Endothelial cell of umbilical vein (primary cell): ENCODE data around the gene RMND5B. TPM values are rescaled to one million over a fixed set of nuclear protein-coding genes. Genes with fewer than 3 reads are reported as not detected.

Experiments used
- BruUV-seq: library from RNA; stranded (reverse); fragments of 400-500 nt; replicated peaks from 2 replicates; lab custom pipeline; 2021; lab: Mats Ljungman, UMichigan
- CTCF ChIA-PET: fragments of 300-600, 350-600 bp; sonication (Branson Sonifier 250); formaldehyde crosslinking; loops from one replicate; lab custom pipeline; 2021; ENCODE audit warnings: antibody characterized with exemption, inconsistent platforms; lab: Charles Lee
- POLR2A ChIA-PET: fragments of 300-600, 350-600 bp; sonication (Branson Sonifier 250); formaldehyde crosslinking; loops from one replicate; lab custom pipeline; 2021; ENCODE audit warnings: antibody characterized with exemption, inconsistent platforms; lab: Charles Lee
- DNase-seq: peaks from one replicate; pipeline ENCODE4 v3.0.0-alpha.2; 2011; ENCODE audit warnings: low read depth, low spot score
- FAIRE-seq: peaks from 2 replicates; lab custom pipeline; 2011; peaks lifted over from hg19 to GRCh38; lab: Jason Lieb, UNC
- H2AFZ ChIP-seq: 2 replicates; pipeline ENCODE4 v1.6.0; 2012; ENCODE audit warnings: low read depth, low read length, control low read depth, inconsistent platforms
- H3K27ac ChIP-seq: 2 replicates; pipeline ENCODE4 v1.5.1; 2011; ENCODE audit warnings: low read depth, mild to moderate bottlenecking, control low read depth, low read length, moderate library complexity; ENCODE audit not compliant: insufficient read depth
- H3K27me3 ChIP-seq, 2 experiments: 2 replicates each; pipeline versions ENCODE4 v1.6.0 to v1.6.1; 2011; ENCODE audit warnings: low read length in 2 of 2, mixed read lengths in 1 of 2; ENCODE audit not compliant: control insufficient read depth in 2 of 2, insufficient read depth in 2 of 2
- H3K36me3 ChIP-seq, 2 experiments: 2 replicates in 1 of 2; 3 replicates in 1 of 2; pipeline ENCODE4 v1.5.1; 2011; ENCODE audit warnings: low read length in 2 of 2, mild to moderate bottlenecking in 1 of 2, moderate library complexity in 1 of 2; ENCODE audit not compliant: control insufficient read depth in 2 of 2, insufficient read depth in 2 of 2; ENCODE audit errors: extremely low read depth in 1 of 2
- H3K4me1 ChIP-seq: 3 replicates; pipeline ENCODE4 v1.5.1; 2011; ENCODE audit warnings: mild to moderate bottlenecking, low read length; ENCODE audit not compliant: control insufficient read depth, insufficient read depth; ENCODE audit errors: extremely low read depth
- H3K4me2 ChIP-seq: 2 replicates; pipeline ENCODE4 v1.6.1; 2011; ENCODE audit warnings: low read length, control low read depth, mixed read lengths; ENCODE audit not compliant: insufficient read depth
- H3K4me3 ChIP-seq, 3 experiments: fragments of 200-600 bp in 1 of 3; sonication (generic), shearing (Covaris generic) in 1 of 3; replicated peaks in 1 of 3; 2 replicates each; pipeline ENCODE4 v1.5.1; 2011 to 2016; ENCODE audit warnings: control low read depth in 3 of 3, low read length in 3 of 3, mild to moderate bottlenecking in 2 of 3, inconsistent platforms in 1 of 3, low read depth in 1 of 3, moderate library complexity in 1 of 3; ENCODE audit not compliant: insufficient read depth in 1 of 3
- H3K79me2 ChIP-seq: 2 replicates; pipeline ENCODE4 v1.6.0; 2012; ENCODE audit warnings: low read length, inconsistent platforms; ENCODE audit not compliant: control insufficient read depth, insufficient read depth
- H3K9ac ChIP-seq: replicated peaks from 2 replicates; pipeline ENCODE3; 2011; ENCODE audit warnings: low read length, control low read depth; ENCODE audit not compliant: insufficient read depth; ENCODE audit errors: extremely low read depth
- H3K9me1 ChIP-seq: replicated peaks from 3 replicates; pipeline ENCODE4 v1.6.0; 2011; ENCODE audit warnings: mild to moderate bottlenecking, low read length; ENCODE audit not compliant: control insufficient read depth, insufficient read depth; ENCODE audit errors: extremely low read depth
- H3K9me3 ChIP-seq: replicated peaks from 2 replicates; pipeline ENCODE4 v1.5.1; 2012; ENCODE audit warnings: low read length, inconsistent platforms; ENCODE audit not compliant: control insufficient read depth, insufficient read depth
- H4K20me1 ChIP-seq: replicated peaks from 2 replicates; pipeline ENCODE3; 2011; ENCODE audit warnings: mild to moderate bottlenecking, low read length; ENCODE audit not compliant: control insufficient read depth, insufficient read depth; ENCODE audit errors: extremely low read depth
- CTCF ChIP-seq, 2 donors: IDR thresholded peaks; 1 replicate in 1 of 2; 2 replicates in 1 of 2; pipeline ENCODE4 v1.5.1; 2011; ENCODE audit warnings: low read length in 2 of 2, mild to moderate bottlenecking in 2 of 2, moderate library complexity in 2 of 2, control low read depth in 1 of 2, inconsistent platforms in 1 of 2, low read depth in 1 of 2; ENCODE audit not compliant: insufficient read depth in 1 of 2; ENCODE audit errors: extremely low read depth in 1 of 2
- EZH2 ChIP-seq: IDR thresholded peaks from 2 replicates; pipeline ENCODE4 v1.6.1; 2012; ENCODE audit warnings: borderline replicate concordance, low read depth, mild to moderate bottlenecking, moderate library complexity, low read length, inconsistent platforms; ENCODE audit not compliant: severe bottlenecking
- FOS ChIP-seq: IDR thresholded peaks from 2 replicates; pipeline ENCODE4 v1.6.1; 2011; ENCODE audit warnings: mild to moderate bottlenecking, low read length, moderate library complexity, borderline replicate concordance; ENCODE audit not compliant: insufficient read depth
- GATA2 ChIP-seq: IDR thresholded peaks from 2 replicates; pipeline ENCODE4 v1.7.0; 2011; ENCODE audit warnings: low read depth, mild to moderate bottlenecking, moderate library complexity, mixed read lengths, low read length; ENCODE audit not compliant: insufficient read length, insufficient read depth
- JUN ChIP-seq: IDR thresholded peaks from 2 replicates; pipeline ENCODE4 v1.6.1; 2011; ENCODE audit warnings: borderline replicate concordance, low read depth; ENCODE audit not compliant: insufficient read length, insufficient read depth
- MAX ChIP-seq: IDR thresholded peaks from 2 replicates; pipeline ENCODE4 v1.6.1; 2011; ENCODE audit not compliant: insufficient read depth, insufficient read length
- MYC ChIP-seq: IDR thresholded peaks from one replicate; pipeline ENCODE4 v1.6.1; 2011; ENCODE audit warnings: mild to moderate bottlenecking, low read depth, low read length
- POLR2A ChIP-seq: IDR thresholded peaks from 2 replicates; pipeline ENCODE4 v1.6.1; 2012; ENCODE audit warnings: low read depth, mild to moderate bottlenecking, control low read depth, low read length
- POLR2AphosphoS5 ChIP-seq: IDR thresholded peaks from 2 replicates; pipeline ENCODE4 v1.6.1; 2012; ENCODE audit warnings: low read depth, mild to moderate bottlenecking, control low read depth, low read length, moderate library complexity; ENCODE audit not compliant: insufficient read depth
- dilution Hi-C: fragments of 300-500 bp; cut with MboI; formaldehyde crosslinking; loops from one replicate; pipeline ENCODE4 v1.15.0; 2019; ENCODE audit warnings: low sequenced_read_pairs; ENCODE audit not compliant: extremely low pct_ligation_motif_present
- intact Hi-C: fragments of 100-400 bp; cut with micrococcal nuclease; formaldehyde crosslinking; loops from one replicate; pipeline ENCODE4 v1.10.0; 2022
- polyA plus RNA-seq, 4 experiments: library from polyadenylated mRNA; depleted of rRNA in 3 of 4; stranded (reverse) in 3 of 4; unstranded in 1 of 4; fragments of >200 nt; gene quantifications; 2 replicates each; pipeline versions ENCODE4 v1.2.1 to v1.2.3, GENCODE V29; 2011 to 2012; ENCODE audit warnings: missing spikeins in 1 of 4
- total RNA-seq: library from RNA; stranded (reverse); gene quantifications from 2 replicates; pipeline ENCODE4 v1.2.3, GENCODE V29; 2021

RMND5B gene
- total and polyA plus RNA-seq, 2 donors (not counting 3 experiments of a cell fraction or from before 2014, with no cell fraction given), result 38.2 to 40.2 TPM

GRCh38 chr5:178137991-178138390 lies 7.2 kb downstream of the RMND5B start:
- dilution Hi-C loops, result no loop called here

More at GRCh38 chr5:178137991-178138390, 7.2 kb downstream of the RMND5B start:
- Histone ChIP-seq H3K36me3 (peaks cover 0 to 21% of the 10 kb centered on the region in 2 experiments), H3K9me1 (no peaks in the 10 kb centered on the region), H3K9me3 (no peaks in the 10 kb centered on the region), H3K4me1 (no peaks in the 10 kb centered on the region), H3K79me2 (no peaks in the 10 kb centered on the region), H2AFZ (no peak overlapping the region), H3K9ac (no peak overlapping the region), H3K27ac (no peak overlapping the region), H3K27me3 (no peaks in the 10 kb centered on the region), H4K20me1 (no peaks in the 10 kb centered on the region), H3K4me2 (no peak overlapping the region), H3K4me3 (no peak overlapping the region)
- CTCF ChIA-PET, result interaction anchor here (1.0 to 2.9 kb wide), 3 partner anchors 16 to 62 kb away, joined by 3 to 18 read pairs (median 4); partner anchors contain the start of gene NHP2
- BruUV-seq, result no TSS peak
- TF ChIP-seq EZH2 (no peak), FOS (no peak), GATA2 (no peak), MAX (no peak), POLR2A (no peak), JUN (no peak), CTCF (IDR thresholded peaks at IDR 0.05; ENCODE audit: extremely low read depth in 1 of 2, insufficient read depth in 1 of 2, low read depth in 1 of 2, low read length in 2 of 2) (no peak), POLR2AphosphoS5 (no peak), MYC (no peak)
- POLR2A ChIA-PET, result no interaction called here
- DNase-seq (no peak), FAIRE-seq (no peak)
- intact Hi-C loops, result no loop called here
